ENCODE data around the gene INAFM2. TPM values are rescaled to one million over a fixed set of nuclear protein-coding genes. Genes with fewer than 3 reads are reported as not detected.

INAFM2 gene
- total and polyA plus RNA-seq, 9 of the 15 experiments (the other 6 are each of a cell fraction or from before 2014, with no cell fraction given), result 11.8 to 43.1 (median 27.2) TPM

DNA sequence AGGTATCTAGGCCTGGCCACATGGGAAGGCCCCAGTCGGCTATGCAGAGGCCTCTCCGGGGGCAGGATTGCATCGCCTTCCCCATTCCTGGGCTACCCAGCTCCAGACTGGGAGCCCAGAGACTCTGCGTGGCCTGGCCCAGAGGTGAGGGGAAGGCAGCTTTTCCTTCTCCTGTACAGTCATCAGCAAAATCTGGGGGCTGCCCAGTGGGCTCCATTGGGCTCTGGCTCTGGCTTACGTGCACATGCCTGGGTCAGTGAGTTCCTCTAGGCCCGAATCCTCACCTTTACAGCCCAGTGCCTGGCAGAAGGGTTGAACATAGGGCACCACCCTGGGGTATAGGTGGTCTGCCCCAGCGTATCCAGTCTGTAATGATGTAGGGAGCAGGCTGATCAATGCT lies 36.7 kb upstream of the INAFM2 start (continued):
- TF ChIP-seq, protein P1, sequence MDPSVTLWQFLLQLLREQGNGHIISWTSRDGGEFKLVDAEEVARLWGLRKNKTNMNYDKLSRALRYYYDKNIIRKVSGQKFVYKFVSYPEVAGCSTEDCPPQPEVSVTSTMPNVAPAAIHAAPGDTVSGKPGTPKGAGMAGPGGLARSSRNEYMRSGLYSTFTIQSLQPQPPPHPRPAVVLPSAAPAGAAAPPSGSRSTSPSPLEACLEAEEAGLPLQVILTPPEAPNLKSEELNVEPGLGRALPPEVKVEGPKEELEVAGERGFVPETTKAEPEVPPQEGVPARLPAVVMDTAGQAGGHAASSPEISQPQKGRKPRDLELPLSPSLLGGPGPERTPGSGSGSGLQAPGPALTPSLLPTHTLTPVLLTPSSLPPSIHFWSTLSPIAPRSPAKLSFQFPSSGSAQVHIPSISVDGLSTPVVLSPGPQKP (CRISPR knock-in tag; IDR thresholded peaks at IDR 0.05), result no peak

DNA sequence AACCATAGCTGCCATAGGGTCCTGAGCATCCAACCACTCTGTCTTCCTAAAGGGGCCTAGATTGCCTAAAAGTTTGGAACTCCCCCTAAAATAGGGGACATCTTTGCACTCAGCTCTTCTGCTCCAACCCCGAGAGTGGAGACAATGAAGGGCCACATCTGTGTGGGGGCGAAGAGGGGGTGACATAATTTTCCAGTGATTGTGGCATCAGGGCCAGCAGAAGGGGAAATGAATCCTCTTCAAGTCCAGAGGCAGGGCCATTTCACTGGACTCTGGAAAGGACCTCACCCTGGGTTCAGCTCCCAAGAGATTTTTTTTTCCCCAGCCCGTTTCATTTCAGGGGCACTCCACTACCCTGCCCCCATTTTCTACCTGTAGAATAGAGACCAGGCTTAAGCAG lies 36.0 kb upstream of the INAFM2 start:
- no peaks in the 10 kb centered on the region for H4K20me1 ChIP-seq (replicated peaks; ENCODE audit: control insufficient read depth, insufficient read depth, low read length)
- no peak overlapping the region for H2AFZ ChIP-seq (ENCODE audit: low read depth, low read length)
- DNase-seq (ENCODE audit: extremely low read depth in 1 of 4, low spot score in 3 of 4) (no peak), ATAC-seq (no peak), FAIRE-seq (no peak)
- WGBS (ENCODE audit: insufficient coverage, low coverage, missing lambda C conversion rate), result 33% methylated on average over 3 of the region's 3 CpGs
- H3K27ac ChIP-seq (ENCODE audit: extremely low read depth, low read depth, low read length), result no peak overlapping the region
- H3K4me1 ChIP-seq (replicated peaks in 1 of 2; ENCODE audit: control insufficient read depth in 2 of 2, insufficient read depth in 2 of 2, low read length in 2 of 2), result peaks cover 0 to 37% of the 10 kb centered on the region in 2 experiments; a peak in 3 of 5 replicates
- no peaks in the 10 kb centered on the region for H3K9me1 ChIP-seq (ENCODE audit: control insufficient read depth, insufficient read depth, low read length)
- in situ Hi-C loops (cut with MboI), result no loop called here
- no peak overlapping the region; a peak in 1 of 4 replicates for H3K9ac ChIP-seq (ENCODE audit: insufficient read depth in 1 of 2, low read depth in 2 of 2, low read length in 2 of 2)
- POLR2A ChIA-PET, result interaction anchor here (1.2 to 1.4 kb wide), 2 partner anchors 14 to 15 kb away, joined by 5 read pairs; no protein-coding TSS in a partner anchor
- no peak overlapping the region for H3K4me3 ChIP-seq
- H3K36me3 ChIP-seq (ENCODE audit: control insufficient read depth, insufficient read depth, low read length), result no peaks in the 10 kb centered on the region
- BruUV-seq (replicated peaks), result no TSS peak
- peaks cover 3 to 9% of the 10 kb centered on the region in 2 experiments; a peak in 3 of 5 replicates for H3K27me3 ChIP-seq (ENCODE audit: control insufficient read depth in 2 of 2, insufficient read depth in 2 of 2, low read length in 2 of 2)
- CTCF ChIA-PET (ENCODE audit: low intra/inter-chr PET ratio), result no interaction called here
- no peak overlapping the region for H3K4me2 ChIP-seq (ENCODE audit: insufficient read depth, low read length)
- H3K9me3 ChIP-seq (replicated peaks; ENCODE audit: control insufficient read depth, insufficient read depth, low read depth, low read length), result no peaks in the 10 kb centered on the region
- H3K79me2 ChIP-seq (ENCODE audit: control insufficient read depth, insufficient read depth, low read length), result no peaks in the 10 kb centered on the region
- intact Hi-C loops (cut with micrococcal nuclease), result no loop called here
- TF ChIP-seq, protein P2, sequence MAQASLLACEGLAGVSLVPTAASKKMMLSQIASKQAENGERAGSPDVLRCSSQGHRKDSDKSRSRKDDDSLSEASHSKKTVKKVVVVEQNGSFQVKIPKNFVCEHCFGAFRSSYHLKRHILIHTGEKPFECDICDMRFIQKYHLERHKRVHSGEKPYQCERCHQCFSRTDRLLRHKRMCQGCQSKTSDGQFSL (CRISPR knock-in tag; IDR thresholded peaks at IDR 0.05), result no peak
- TF ChIP-seq, protein P2 (tag; IDR thresholded peaks at IDR 0.05), result no peak
- TF ChIP-seq, protein P3, sequence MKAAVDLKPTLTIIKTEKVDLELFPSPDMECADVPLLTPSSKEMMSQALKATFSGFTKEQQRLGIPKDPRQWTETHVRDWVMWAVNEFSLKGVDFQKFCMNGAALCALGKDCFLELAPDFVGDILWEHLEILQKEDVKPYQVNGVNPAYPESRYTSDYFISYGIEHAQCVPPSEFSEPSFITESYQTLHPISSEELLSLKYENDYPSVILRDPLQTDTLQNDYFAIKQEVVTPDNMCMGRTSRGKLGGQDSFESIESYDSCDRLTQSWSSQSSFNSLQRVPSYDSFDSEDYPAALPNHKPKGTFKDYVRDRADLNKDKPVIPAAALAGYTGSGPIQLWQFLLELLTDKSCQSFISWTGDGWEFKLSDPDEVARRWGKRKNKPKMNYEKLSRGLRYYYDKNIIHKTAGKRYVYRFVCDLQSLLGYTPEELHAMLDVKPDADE (conservative IDR thresholded peaks at IDR 0.05; ENCODE audit: control insufficient read depth, low read depth, low read length), result no peak
- TF ChIP-seq GABPB2 (CRISPR knock-in tag; conservative IDR thresholded peaks at IDR 0.05) (no peak), JUNB (CRISPR knock-in tag; conservative IDR thresholded peaks at IDR 0.05) (no peak), EZH2 (IDR thresholded peaks at IDR 0.05; ENCODE audit: borderline replicate concordance, low read depth, low read length) (no peak), ZNF263 (CRISPR knock-in tag; IDR thresholded peaks at IDR 0.05; ENCODE audit: borderline replicate concordance) (no peak), BRD4 (IDR thresholded peaks at IDR 0.05) (no peak), XRCC5 (IDR thresholded peaks at IDR 0.05; ENCODE audit: low read depth, low read length) (no peak), BCOR (IDR thresholded peaks at IDR 0.05) (no peak), KDM1A (IDR thresholded peaks at IDR 0.05) (no peak), ZNF717 (CRISPR knock-in tag; IDR thresholded peaks at IDR 0.05) (no peak), MEF2D (tag; conservative IDR thresholded peaks at IDR 0.05; ENCODE audit: low read depth) (no peak), ZSCAN32 (CRISPR knock-in tag; IDR thresholded peaks at IDR 0.05) (no peak), CEBPB (tag; IDR thresholded peaks at IDR 0.05) (no peak), SRSF9 (IDR thresholded peaks at IDR 0.05; ENCODE audit: borderline replicate concordance, low read depth, low read length) (no peak), ZNF431 (CRISPR knock-in tag; IDR thresholded peaks at IDR 0.05) (no peak)
- TF ChIP-seq, protein P4, sequence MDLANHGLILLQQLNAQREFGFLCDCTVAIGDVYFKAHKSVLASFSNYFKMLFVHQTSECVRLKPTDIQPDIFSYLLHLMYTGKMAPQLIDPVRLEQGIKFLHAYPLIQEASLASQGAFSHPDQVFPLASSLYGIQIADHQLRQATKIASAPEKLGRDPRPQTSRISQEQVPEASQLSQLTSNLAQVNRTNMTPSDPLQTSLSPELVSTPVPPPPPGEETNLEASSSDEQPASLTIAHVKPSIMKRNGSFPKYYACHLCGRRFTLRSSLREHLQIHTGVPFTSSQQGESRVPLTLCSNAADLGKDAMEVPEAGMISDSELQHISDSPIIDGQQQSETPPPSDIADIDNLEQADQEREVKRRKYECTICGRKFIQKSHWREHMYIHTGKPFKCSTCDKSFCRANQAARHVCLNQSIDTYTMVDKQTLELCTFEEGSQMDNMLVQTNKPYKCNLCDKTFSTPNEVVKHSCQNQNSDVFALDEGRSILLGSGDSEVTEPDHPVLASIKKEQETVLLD (IDR thresholded peaks at IDR 0.05), result no peak

Data from K562 (cell line).